Glutamatergic neuron (in vitro differentiated cells): Measurements from ENCODE around the gene ACLY. TPM values are rescaled to one million over a fixed set of nuclear protein-coding genes. Genes with fewer than 3 reads are reported as not detected.

Experiments
- DNase-seq: peaks from one replicate; pipeline ENCODE4 v3.0.0; 2022
- H3K27ac Mint-ChIP-seq: one replicate; pipeline ENCODE4 v1.8.0; 2020; ENCODE audit warnings: mild to moderate bottlenecking, mixed read lengths, inconsistent platforms; ENCODE audit not compliant: unreplicated experiment
- H3K27me3 Mint-ChIP-seq: one replicate; pipeline ENCODE4 v1.8.0; 2020; ENCODE audit warnings: mild to moderate bottlenecking, moderate library complexity, mixed read lengths, inconsistent platforms; ENCODE audit not compliant: unreplicated experiment
- H3K36me3 Mint-ChIP-seq: one replicate; pipeline ENCODE4 v1.8.0; 2020; ENCODE audit warnings: mild to moderate bottlenecking, mixed read lengths, inconsistent platforms; ENCODE audit not compliant: unreplicated experiment
- H3K4me1 Mint-ChIP-seq: one replicate; pipeline ENCODE4 v1.8.0; 2020; ENCODE audit warnings: mild to moderate bottlenecking, low read depth, mixed read lengths, inconsistent platforms; ENCODE audit not compliant: unreplicated experiment
- H3K4me3 Mint-ChIP-seq: one replicate; pipeline ENCODE4 v1.8.0; 2020; ENCODE audit warnings: mild to moderate bottlenecking, mixed read lengths, inconsistent platforms; ENCODE audit not compliant: unreplicated experiment
- H3K9me3 Mint-ChIP-seq: one replicate; pipeline ENCODE4 v1.8.0; 2020; ENCODE audit warnings: mild to moderate bottlenecking, moderate library complexity, mixed read lengths, inconsistent platforms; ENCODE audit not compliant: unreplicated experiment
- long read RNA-seq: library from polyadenylated mRNA; unstranded; transcript quantifications from one replicate; pipeline ENCODE4 v2.0.0, GENCODE V29; 2020; ENCODE audit not compliant: unreplicated experiment
- total RNA-seq: library from RNA; stranded (reverse); fragmentation: NEBNext Ultra II Directional; extraction: Animal tissue kit (Norgen Biotek cat#: 25700); gene quantifications from one replicate; pipeline ENCODE4 v1.2.1, GENCODE V29; 2021; ENCODE audit not compliant: unreplicated experiment
- TF ChIP-seq, protein P1 (sequence below): fragments of 200-600 bp; sonication (generic); IDR thresholded peaks from one replicate; pipeline ENCODE4 v1.5.0; 2021; ENCODE audit not compliant: partially characterized antibody, unreplicated experiment

ACLY gene
- total RNA-seq: 625 TPM
- long read RNA-seq, full-length matches to known transcripts: 62 of 104 reads
- long read RNA-seq, partial matches to known transcripts: 29 of 104 reads
- long read RNA-seq, other reads (novel, unspliced or antisense): 13 of 104 reads

DNA sequence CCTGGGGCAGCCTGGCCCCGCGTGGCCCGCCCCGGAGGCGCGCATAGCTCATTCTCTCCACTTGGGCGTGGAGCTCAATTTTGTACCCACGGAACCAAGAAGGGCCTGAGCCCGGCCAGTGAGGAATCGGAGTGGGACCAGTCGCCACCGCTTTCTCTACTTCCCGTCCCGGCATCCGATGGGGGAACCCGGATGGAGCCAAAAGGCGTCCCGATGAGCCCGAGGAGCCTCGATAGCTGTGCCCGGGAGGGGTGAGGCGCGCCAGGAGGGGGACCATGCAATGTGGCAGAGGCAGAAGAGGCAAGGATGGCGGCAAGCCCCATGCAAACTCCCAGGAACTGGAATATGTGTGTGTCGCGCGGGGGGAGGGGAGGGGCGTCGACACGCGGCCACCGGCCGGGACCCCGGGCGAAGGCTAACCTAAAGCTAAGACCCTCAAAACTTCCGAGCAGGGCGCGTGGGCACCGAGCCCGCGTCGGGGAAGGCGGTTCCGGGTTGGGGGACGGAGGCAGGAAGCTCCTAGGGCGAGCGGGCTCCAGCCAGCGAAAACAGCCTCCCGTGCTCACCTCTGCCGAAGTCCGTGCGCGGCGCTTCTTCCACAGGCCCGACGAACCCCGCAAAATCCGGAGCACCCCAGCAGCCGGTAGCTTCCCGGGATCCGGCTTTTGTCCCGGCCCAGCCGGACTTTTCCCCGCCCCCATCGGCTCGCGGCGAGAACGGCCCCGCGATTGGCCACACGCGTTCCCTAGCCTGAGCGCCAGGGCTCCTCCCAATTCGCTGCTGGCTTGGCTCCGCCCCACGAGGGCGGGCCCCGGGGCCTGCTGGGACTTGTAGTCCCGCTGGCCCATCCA lies at the start of gene ACLY:
TSS of gene ACLY (minus strand) at position 638 of the 851 bp plus-strand sequence. CDS start 5,078 bp downstream, outside the sequence.
- H3K9me3 Mint-ChIP-seq: peaks cover 4% of the 10 kb centered on the region
- H3K4me3 Mint-ChIP-seq: peak within 1 kb of the TSS; percentile 86
- H3K27ac Mint-ChIP-seq: peak within 1 kb of the TSS; percentile 91
- H3K4me1 Mint-ChIP-seq: peaks cover 35% of the 10 kb centered on the region
- peak; percentile 99 for DNase-seq
- TF ChIP-seq, protein P1, sequence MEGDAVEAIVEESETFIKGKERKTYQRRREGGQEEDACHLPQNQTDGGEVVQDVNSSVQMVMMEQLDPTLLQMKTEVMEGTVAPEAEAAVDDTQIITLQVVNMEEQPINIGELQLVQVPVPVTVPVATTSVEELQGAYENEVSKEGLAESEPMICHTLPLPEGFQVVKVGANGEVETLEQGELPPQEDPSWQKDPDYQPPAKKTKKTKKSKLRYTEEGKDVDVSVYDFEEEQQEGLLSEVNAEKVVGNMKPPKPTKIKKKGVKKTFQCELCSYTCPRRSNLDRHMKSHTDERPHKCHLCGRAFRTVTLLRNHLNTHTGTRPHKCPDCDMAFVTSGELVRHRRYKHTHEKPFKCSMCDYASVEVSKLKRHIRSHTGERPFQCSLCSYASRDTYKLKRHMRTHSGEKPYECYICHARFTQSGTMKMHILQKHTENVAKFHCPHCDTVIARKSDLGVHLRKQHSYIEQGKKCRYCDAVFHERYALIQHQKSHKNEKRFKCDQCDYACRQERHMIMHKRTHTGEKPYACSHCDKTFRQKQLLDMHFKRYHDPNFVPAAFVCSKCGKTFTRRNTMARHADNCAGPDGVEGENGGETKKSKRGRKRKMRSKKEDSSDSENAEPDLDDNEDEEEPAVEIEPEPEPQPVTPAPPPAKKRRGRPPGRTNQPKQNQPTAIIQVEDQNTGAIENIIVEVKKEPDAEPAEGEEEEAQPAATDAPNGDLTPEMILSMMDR: no peak
- H3K36me3 Mint-ChIP-seq: no peaks in the 10 kb centered on the region
- H3K27me3 Mint-ChIP-seq: peaks cover 3% of the 10 kb centered on the region

DNA sequence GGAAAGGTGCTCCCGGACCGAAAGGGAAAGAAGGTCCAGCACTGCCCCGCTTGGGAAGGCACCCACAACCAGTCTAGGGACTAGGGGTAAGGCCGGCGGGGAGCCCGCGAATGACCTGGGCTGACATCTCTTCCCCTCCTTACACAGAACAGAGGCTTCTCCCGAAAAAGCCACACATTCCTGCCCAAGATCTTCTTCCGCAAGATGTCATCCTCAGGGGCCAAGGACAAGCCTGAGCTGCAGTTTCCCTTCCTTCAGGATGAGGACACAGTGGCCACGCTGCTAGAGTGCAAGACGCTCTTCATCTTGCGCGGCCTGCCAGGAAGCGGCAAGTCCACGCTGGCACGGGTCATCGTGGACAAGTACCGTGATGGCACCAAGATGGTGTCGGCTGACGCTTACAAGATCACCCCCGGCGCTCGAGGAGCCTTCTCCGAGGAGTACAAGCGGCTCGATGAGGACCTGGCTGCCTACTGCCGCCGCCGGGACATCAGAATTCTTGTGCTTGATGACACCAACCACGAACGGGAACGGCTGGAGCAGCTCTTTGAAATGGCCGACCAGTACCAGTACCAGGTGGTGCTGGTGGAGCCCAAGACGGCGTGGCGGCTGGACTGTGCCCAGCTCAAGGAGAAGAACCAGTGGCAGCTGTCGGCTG lies 49.3 kb upstream of the ACLY start:
- H3K4me1 Mint-ChIP-seq: peaks cover 11% of the 10 kb centered on the region
- H3K27ac Mint-ChIP-seq: no peak overlapping the region
- peak overlapping the region; percentile 77 for H3K4me3 Mint-ChIP-seq

DNA sequence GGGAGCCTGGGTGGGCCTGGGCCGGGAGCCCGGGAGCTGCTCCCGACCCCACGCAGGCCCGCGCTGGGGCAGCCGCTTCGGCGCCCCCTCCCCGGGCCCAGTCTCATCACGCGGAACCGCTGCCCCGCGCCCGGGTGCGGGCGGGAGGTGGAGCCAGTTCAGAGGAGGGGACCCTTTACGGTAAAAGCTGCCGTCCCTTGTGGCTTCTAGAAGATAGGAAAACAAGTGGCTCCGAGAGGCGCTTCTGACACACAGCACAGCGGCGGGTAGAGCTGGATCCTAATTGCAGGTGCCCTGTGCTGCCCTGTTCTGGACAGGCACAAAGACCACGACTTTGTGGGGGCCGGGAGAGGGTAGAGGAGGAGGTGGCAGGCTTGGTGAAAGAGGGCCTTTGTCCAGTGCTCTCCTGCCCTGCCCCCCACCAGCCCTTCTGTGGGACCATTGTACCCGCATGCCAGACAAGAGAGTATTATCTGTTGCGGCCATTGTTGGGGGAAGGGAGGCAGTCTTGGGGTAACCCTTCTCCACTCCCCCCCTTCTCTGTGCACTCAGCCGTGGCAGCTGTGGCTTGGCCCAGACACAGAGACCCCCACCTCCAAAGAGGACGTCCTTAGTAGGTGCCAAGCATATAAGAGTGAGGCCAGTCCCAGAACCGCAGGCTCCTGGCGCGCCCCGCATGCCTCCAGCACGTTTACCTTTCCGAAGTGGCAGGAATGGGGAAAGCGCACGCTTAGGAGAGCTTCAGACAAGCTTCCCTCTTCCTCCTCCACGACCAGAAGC lies 48.6 kb upstream of the ACLY start:
- DNase-seq: no peak
- TF ChIP-seq, protein P1: no peak
- Mint-ChIP-seq H3K36me3 (peaks cover under 1% of the 10 kb centered on the region), H3K27me3 (peaks cover 8% of the 10 kb centered on the region), H3K4me1 (peaks cover 17% of the 10 kb centered on the region), H3K9me3 (peaks cover 6% of the 10 kb centered on the region), H3K27ac (no peak overlapping the region), H3K4me3 (peak overlapping the region; percentile 77)

More for the DNA sequence above, 49.3 kb upstream of the ACLY start:
- TF ChIP-seq, protein P1: no peak
- Mint-ChIP-seq H3K9me3 (peaks cover 8% of the 10 kb centered on the region), H3K36me3 (peaks cover 5% of the 10 kb centered on the region), H3K27me3 (peaks cover 8% of the 10 kb centered on the region)
- no peak for DNase-seq

DNA sequence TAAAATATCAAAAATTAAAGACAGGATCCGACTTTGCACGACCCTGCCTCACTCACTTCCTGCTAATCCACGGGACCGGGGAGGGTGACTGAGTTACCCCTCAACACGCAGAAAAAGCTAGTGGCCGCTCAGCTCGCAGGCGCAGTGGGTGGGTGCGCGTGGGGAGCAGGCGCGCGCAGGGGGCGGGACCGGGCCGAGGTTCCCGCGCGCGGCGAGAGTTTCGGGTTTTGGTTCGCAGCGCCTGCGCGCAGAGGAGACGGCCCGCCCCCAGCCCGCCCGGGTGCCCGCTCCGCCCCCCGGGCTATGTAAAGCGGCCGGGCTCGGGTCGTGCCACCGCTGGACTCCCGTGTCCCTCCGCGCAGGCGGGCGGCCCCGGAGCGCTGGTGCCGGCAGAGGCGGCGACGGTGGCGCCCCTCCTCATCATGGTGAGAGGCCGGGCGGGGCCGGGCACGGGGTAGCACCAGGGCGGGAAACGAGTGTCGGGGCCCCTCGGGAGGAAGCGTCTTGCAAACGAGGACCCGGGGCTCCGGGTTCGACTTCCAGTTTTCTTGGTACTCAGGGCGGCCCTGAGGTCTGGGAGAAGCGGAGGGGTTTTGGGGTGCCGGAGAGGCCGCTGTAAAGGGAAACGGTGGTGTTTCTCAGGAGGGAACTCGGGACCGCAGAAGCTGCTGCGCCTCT lies 47.9 kb upstream of the ACLY start, which contains the start of gene CNP:
TSS of gene CNP (plus strand) at position 333 of the 678 bp plus-strand sequence. CDS start at position 423, 90 bp downstream.
- peaks cover 8% of the 10 kb centered on the region for H3K27me3 Mint-ChIP-seq
- H3K4me3 Mint-ChIP-seq: peak within 1 kb of the TSS; percentile 77
- DNase-seq: peak; percentile 90
- H3K36me3 Mint-ChIP-seq: no peaks in the 10 kb centered on the region
- H3K9me3 Mint-ChIP-seq: peaks cover 3% of the 10 kb centered on the region
- peak within 1 kb of the TSS; percentile 17 for H3K27ac Mint-ChIP-seq
- TF ChIP-seq, protein P1: no peak
- peaks cover 24% of the 10 kb centered on the region for H3K4me1 Mint-ChIP-seq
